SK-N-SH (cell line): ENCODE measurements around the gene CDH20.

ENCODE experiments used
- CTCF ChIP-seq: fragments of 200-600 bp; sonication (generic); IDR thresholded peaks from 2 replicates; pipeline ENCODE4 v1.6.1; 2017; ENCODE audit warnings: antibody characterized with exemption, mild to moderate bottlenecking, moderate library complexity
- FOXM1 ChIP-seq: IDR thresholded peaks from 2 replicates; pipeline ENCODE4 v1.4.0; 2012; ENCODE audit warnings: low read depth, mild to moderate bottlenecking
- JUND ChIP-seq: IDR thresholded peaks from 2 replicates; pipeline ENCODE4 v1.4.0; 2012
- NRF1 ChIP-seq: IDR thresholded peaks from 2 replicates; pipeline ENCODE4 v1.6.1; 2012; ENCODE audit warnings: low read depth, mild to moderate bottlenecking, low read length
- POLR2AphosphoS5 ChIP-seq: IDR thresholded peaks from 2 replicates; pipeline ENCODE4 v1.6.1; 2012; ENCODE audit warnings: low read depth, low read length
- REST ChIP-seq: IDR thresholded peaks from 2 replicates; pipeline ENCODE4 v1.6.1; 2012; ENCODE audit warnings: mild to moderate bottlenecking, low read depth, low read length, moderate library complexity
- RFX5 ChIP-seq: IDR thresholded peaks from 2 replicates; pipeline ENCODE4 v1.6.1; 2012; ENCODE audit warnings: mild to moderate bottlenecking, improper control_type of control experiment, low read length
- SIN3A ChIP-seq: IDR thresholded peaks from 2 replicates; pipeline ENCODE4 v1.6.1; 2012; ENCODE audit warnings: low read depth, mild to moderate bottlenecking, low read length, moderate library complexity, borderline replicate concordance
- TAF1 ChIP-seq: IDR thresholded peaks from 2 replicates; pipeline ENCODE4 v1.6.1; 2012; ENCODE audit warnings: low read depth, mild to moderate bottlenecking, low read length, moderate library complexity, borderline replicate concordance
- USF2 ChIP-seq: fragments of 150-350 bp; IDR thresholded peaks from 2 replicates; pipeline ENCODE4 v1.6.1; 2017; ENCODE audit warnings: antibody characterized with exemption, low read length, low read depth, borderline replicate concordance
- YY1 ChIP-seq: IDR thresholded peaks from 2 replicates; pipeline ENCODE4 v1.4.0; 2012; ENCODE audit warnings: low read depth, mild to moderate bottlenecking

- TF ChIP-seq SIN3A (no peak), POLR2AphosphoS5 (no peak), CTCF (no peak), YY1 (no peak), FOXM1 (no peak), JUND (no peak), NRF1 (no peak), RFX5 (no peak), TAF1 (no peak), USF2 (no peak), REST (no peak)
Observed at GRCh38 chr18:61541673-61542072, 208.4 kb downstream of the CDH20 start.
